ENCODE data around the gene MRPL42. TPM values are rescaled to one million over a fixed set of nuclear protein-coding genes. Genes with fewer than 3 reads are reported as not detected.

MRPL42 gene
- total and polyA plus RNA-seq, 2 experiments from 2014 or later = 195 to 269 TPM

DNA sequence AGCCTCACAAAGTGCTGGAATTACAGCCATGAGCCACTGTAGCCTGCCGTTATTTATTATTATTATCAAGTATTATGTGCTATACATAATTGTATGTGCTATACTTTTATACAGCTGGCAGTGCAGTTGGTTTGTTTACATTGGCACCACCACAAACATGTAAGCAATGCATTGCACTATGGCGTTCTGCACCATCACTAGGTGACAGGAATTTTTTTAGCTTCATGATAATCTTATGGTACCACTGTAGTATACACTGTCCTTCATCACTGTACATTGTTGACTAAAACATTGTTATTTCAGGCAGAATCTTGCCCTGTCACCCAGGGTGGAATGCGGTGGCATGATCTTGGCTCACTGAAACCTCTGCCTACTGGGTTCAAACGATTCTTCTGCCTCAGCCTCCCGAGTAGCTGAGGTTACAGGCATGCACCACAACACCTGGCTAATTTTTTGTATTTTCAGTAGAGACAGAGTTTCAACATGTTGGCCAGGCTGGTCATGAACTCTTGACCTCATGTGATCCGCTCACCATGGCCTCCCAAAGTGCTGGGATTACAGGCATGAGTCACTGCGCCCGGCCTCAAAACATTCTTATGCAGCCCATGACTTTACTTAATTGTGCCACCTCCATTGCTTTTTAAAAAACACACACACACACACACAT is 17.1 kb downstream of the MRPL42 start:
- Histone ChIP-seq H3K9me2 (ENCODE audit: insufficient read depth) (no peaks in the 10 kb centered on the region), H4K20me1 (replicated peaks; ENCODE audit: insufficient read depth) (peaks cover 22% of the 10 kb centered on the region; the same call in 1 of the 2 replicates), H3K79me2 (replicated peaks; ENCODE audit: insufficient read depth) (peaks cover 30% of the 10 kb centered on the region), H3F3A (replicated peaks; ENCODE audit: low read depth) (0 out of 2 replicates have a peak, but pooled peaks cover 2% of the 10 kb centered on the region), H3K27ac (ENCODE audit: low read depth) (no peak overlapping the region), H3K4me3 (no peak overlapping the region), H2AFZ (no peak overlapping the region), H3K4me2 (no peak overlapping the region), H3K4me1 (ENCODE audit: insufficient read depth) (no peaks in the 10 kb centered on the region), H3K27me3 (ENCODE audit: insufficient read depth) (no peaks in the 10 kb centered on the region), H3K36me3 (ENCODE audit: insufficient read depth) (peaks cover 74% of the 10 kb centered on the region)
- DNase-seq (ENCODE audit: low spot score) (no peak), ATAC-seq (no peak)
- no peaks in the 10 kb centered on the region for H3K27me3 Mint-ChIP-seq (ENCODE audit: insufficient read depth, low read depth, poor library complexity)
- peaks cover 41% of the 10 kb centered on the region for H3K36me3 Mint-ChIP-seq (ENCODE audit: low read depth)
- TF ChIP-seq ZNF331 (CRISPR knock-in tag; IDR thresholded peaks at IDR 0.05; ENCODE audit: low read depth) (no peak), NANOG (IDR thresholded peaks at IDR 0.05; ENCODE audit: borderline replicate concordance) (no peak), JUNB (IDR thresholded peaks at IDR 0.05; ENCODE audit: unreplicated experiment) (no peak), ZNF114 (CRISPR knock-in tag; IDR thresholded peaks at IDR 0.05) (no peak), POLR2AphosphoS5 (IDR thresholded peaks at IDR 0.05; ENCODE audit: low read depth) (no peak), CREB1 (CRISPR knock-in tag; IDR thresholded peaks at IDR 0.05; ENCODE audit: low read depth) (no peak), EZH2phosphoT487 (IDR thresholded peaks at IDR 0.05; ENCODE audit: unreplicated experiment) (no peak), STAT1 (IDR thresholded peaks at IDR 0.05; ENCODE audit: unreplicated experiment) (no peak), EZH2 (IDR thresholded peaks at IDR 0.05; ENCODE audit: low read depth, unreplicated experiment) (no peak)
- TF ChIP-seq, protein P1, sequence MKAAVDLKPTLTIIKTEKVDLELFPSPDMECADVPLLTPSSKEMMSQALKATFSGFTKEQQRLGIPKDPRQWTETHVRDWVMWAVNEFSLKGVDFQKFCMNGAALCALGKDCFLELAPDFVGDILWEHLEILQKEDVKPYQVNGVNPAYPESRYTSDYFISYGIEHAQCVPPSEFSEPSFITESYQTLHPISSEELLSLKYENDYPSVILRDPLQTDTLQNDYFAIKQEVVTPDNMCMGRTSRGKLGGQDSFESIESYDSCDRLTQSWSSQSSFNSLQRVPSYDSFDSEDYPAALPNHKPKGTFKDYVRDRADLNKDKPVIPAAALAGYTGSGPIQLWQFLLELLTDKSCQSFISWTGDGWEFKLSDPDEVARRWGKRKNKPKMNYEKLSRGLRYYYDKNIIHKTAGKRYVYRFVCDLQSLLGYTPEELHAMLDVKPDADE (IDR thresholded peaks at IDR 0.05) = no peak
- TF ChIP-seq, protein P2, sequence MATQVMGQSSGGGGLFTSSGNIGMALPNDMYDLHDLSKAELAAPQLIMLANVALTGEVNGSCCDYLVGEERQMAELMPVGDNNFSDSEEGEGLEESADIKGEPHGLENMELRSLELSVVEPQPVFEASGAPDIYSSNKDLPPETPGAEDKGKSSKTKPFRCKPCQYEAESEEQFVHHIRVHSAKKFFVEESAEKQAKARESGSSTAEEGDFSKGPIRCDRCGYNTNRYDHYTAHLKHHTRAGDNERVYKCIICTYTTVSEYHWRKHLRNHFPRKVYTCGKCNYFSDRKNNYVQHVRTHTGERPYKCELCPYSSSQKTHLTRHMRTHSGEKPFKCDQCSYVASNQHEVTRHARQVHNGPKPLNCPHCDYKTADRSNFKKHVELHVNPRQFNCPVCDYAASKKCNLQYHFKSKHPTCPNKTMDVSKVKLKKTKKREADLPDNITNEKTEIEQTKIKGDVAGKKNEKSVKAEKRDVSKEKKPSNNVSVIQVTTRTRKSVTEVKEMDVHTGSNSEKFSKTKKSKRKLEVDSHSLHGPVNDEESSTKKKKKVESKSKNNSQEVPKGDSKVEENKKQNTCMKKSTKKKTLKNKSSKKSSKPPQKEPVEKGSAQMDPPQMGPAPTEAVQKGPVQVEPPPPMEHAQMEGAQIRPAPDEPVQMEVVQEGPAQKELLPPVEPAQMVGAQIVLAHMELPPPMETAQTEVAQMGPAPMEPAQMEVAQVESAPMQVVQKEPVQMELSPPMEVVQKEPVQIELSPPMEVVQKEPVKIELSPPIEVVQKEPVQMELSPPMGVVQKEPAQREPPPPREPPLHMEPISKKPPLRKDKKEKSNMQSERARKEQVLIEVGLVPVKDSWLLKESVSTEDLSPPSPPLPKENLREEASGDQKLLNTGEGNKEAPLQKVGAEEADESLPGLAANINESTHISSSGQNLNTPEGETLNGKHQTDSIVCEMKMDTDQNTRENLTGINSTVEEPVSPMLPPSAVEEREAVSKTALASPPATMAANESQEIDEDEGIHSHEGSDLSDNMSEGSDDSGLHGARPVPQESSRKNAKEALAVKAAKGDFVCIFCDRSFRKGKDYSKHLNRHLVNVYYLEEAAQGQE (IDR thresholded peaks at IDR 0.05; ENCODE audit: unreplicated experiment) = no peak
- TF ChIP-seq, protein P3, sequence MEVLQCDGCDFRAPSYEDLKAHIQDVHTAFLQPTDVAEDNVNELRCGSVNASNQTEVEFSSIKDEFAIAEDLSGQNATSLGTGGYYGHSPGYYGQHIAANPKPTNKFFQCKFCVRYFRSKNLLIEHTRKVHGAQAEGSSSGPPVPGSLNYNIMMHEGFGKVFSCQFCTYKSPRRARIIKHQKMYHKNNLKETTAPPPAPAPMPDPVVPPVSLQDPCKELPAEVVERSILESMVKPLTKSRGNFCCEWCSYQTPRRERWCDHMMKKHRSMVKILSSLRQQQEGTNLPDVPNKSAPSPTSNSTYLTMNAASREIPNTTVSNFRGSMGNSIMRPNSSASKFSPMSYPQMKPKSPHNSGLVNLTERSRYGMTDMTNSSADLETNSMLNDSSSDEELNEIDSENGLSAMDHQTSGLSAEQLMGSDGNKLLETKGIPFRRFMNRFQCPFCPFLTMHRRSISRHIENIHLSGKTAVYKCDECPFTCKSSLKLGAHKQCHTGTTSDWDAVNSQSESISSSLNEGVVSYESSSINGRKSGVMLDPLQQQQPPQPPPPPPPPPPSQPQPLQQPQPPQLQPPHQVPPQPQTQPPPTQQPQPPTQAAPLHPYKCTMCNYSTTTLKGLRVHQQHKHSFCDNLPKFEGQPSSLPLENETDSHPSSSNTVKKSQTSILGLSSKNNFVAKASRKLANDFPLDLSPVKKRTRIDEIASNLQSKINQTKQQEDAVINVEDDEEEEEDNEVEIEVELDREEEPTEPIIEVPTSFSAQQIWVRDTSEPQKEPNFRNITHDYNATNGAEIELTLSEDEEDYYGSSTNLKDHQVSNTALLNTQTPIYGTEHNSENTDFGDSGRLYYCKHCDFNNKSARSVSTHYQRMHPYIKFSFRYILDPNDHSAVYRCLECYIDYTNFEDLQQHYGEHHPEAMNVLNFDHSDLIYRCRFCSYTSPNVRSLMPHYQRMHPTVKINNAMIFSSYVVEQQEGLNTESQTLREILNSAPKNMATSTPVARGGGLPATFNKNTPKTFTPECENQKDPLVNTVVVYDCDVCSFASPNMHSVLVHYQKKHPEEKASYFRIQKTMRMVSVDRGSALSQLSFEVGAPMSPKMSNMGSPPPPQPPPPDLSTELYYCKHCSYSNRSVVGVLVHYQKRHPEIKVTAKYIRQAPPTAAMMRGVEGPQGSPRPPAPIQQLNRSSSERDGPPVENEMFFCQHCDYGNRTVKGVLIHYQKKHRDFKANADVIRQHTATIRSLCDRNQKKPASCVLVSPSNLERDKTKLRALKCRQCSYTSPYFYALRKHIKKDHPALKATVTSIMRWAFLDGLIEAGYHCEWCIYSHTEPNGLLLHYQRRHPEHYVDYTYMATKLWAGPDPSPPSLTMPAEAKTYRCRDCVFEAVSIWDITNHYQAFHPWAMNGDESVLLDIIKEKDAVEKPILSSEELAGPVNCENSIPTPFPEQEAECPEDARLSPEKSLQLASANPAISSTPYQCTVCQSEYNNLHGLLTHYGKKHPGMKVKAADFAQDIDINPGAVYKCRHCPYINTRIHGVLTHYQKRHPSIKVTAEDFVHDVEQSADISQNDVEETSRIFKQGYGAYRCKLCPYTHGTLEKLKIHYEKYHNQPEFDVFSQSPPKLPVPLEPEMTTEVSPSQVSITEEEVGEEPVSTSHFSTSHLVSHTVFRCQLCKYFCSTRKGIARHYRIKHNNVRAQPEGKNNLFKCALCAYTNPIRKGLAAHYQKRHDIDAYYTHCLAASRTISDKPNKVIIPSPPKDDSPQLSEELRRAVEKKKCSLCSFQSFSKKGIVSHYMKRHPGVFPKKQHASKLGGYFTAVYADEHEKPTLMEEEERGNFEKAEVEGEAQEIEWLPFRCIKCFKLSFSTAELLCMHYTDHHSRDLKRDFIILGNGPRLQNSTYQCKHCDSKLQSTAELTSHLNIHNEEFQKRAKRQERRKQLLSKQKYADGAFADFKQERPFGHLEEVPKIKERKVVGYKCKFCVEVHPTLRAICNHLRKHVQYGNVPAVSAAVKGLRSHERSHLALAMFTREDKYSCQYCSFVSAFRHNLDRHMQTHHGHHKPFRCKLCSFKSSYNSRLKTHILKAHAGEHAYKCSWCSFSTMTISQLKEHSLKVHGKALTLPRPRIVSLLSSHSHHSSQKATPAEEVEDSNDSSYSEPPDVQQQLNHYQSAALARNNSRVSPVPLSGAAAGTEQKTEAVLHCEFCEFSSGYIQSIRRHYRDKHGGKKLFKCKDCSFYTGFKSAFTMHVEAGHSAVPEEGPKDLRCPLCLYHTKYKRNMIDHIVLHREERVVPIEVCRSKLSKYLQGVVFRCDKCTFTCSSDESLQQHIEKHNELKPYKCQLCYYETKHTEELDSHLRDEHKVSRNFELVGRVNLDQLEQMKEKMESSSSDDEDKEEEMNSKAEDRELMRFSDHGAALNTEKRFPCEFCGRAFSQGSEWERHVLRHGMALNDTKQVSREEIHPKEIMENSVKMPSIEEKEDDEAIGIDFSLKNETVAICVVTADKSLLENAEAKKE (CRISPR knock-in tag; IDR thresholded peaks at IDR 0.05) = no peak
- TF ChIP-seq, protein P4, sequence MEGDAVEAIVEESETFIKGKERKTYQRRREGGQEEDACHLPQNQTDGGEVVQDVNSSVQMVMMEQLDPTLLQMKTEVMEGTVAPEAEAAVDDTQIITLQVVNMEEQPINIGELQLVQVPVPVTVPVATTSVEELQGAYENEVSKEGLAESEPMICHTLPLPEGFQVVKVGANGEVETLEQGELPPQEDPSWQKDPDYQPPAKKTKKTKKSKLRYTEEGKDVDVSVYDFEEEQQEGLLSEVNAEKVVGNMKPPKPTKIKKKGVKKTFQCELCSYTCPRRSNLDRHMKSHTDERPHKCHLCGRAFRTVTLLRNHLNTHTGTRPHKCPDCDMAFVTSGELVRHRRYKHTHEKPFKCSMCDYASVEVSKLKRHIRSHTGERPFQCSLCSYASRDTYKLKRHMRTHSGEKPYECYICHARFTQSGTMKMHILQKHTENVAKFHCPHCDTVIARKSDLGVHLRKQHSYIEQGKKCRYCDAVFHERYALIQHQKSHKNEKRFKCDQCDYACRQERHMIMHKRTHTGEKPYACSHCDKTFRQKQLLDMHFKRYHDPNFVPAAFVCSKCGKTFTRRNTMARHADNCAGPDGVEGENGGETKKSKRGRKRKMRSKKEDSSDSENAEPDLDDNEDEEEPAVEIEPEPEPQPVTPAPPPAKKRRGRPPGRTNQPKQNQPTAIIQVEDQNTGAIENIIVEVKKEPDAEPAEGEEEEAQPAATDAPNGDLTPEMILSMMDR (conservative IDR thresholded peaks at IDR 0.05; ENCODE audit: low read depth in 2 of 2) = no peak
- no peak overlapping the region for H3K4me3 Mint-ChIP-seq
- H3K27ac Mint-ChIP-seq = no peak overlapping the region
- no peaks in the 10 kb centered on the region for H3K4me1 Mint-ChIP-seq
- no peaks in the 10 kb centered on the region for H3K9me3 Mint-ChIP-seq

Measured in GM23338 (cell line).